GM21526 (cell line): ENCODE data around the gene IGF1R.

Experiments
- ATAC-seq: cut with Tn5 transposase; IDR thresholded peaks from one replicate; pipeline ENCODE4 v1.9.1; 2021; ENCODE audit warnings: moderate library complexity; ENCODE audit not compliant: unreplicated experiment, low FRiP score

The IGF1R gene

DNA sequence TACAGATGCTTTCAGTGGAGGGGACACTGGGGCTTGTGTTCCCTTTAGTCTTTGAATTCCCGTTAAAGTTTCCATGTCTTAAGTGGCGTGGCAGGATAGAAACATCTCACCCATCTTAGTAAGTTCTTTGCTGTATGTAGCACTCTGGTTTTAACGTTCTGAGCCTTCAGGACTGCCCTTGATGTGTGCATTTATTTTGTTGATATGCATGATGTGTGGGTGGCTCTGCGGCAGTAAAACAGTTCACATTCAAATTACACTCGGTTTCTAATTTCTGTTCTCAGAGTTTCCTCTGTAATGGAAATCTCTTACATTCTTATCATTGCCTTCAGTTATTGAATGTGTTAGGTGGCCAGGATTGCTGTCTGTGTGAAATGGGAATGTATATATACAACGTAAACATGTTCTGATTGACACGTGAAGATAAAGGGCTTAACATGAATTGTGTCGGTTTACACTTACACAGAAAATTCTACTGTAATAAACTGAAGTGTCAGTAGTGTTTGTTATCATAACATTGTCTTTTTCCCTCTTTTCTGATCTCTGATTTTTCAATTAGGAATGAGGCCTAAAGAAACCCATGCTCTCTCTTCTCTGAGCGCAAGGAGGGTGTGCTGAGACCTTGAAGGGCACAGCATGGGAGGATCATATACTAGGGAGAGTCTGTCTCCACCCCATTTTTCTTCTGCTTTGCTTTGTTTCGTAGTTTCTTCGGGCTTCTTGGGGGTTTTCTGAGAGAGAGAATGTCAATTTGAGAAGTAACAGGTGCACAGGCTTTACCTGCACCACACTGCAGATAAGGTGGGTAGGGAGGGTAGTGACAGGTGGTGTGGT, 51.5 kb downstream of the IGF1R start:
- ATAC-seq = no peak

DNA sequence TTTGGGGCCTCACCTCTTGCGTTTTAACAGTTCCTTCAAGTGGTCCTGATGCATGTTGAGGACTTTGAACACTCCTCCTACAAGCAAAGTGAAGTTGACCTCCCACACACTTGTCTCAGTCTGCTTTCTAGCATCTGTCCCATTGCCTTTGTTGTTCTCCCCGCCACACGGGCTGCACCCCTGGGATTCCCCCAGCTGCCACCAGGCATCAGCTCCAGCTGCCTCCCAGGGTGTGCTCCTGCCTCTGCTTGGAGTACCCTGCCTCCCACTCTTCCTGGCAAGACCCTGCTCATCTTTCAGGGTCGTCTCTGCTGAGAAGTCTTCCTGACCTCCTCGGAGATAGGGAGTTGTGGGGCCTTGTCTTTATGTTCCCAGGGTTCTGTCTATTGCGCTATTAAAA, 52.2 kb downstream of the IGF1R start:
- no peak for ATAC-seq

DNA sequence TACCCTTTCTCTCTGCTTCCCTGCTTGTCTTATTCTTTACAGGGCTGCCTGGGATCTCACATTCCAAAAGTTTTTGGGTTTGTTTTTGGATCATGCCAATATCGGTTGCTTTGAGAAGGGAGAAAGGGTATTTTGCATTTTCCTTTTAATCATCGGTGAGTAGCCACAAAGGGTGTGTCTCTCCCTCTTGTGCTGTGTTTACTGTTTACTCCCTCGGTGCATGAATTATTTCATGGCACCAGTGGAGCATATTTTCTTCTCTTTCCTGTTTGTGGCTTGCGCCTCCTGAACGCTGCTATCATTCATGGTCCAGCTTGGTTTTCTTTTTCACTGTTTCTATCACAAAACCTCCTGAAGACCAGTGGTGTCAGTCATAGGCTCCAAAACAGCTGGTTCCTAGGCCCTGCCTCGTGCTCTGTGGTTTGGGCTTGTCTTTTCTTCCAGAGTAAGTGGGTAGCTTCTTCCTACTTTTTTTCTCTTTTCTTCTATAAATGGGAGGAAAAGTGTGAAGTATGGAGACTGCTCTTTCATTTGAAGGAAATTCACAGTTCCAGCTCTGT, 54.9 kb downstream of the IGF1R start:
- no peak for ATAC-seq

DNA sequence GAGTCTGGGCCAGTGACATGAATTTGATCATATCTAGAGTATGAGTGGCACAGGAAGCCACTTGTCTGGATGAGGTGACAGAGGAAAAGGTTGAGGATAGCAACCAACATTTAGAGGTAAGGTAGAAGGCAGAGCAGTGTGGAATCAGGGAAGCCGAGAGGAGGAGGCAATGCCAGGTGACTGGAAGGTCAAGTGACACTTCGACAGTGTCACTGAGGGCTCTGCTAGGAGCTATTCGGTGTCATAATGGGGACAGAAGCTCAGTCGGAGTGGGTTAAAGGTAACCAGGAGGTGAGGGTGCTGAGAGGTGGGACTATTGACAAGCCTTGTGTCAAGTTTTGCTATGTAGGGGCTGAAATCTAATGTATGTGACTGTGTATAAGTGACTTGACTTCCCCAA, 56.7 kb downstream of the IGF1R start:
- no peak for ATAC-seq

DNA sequence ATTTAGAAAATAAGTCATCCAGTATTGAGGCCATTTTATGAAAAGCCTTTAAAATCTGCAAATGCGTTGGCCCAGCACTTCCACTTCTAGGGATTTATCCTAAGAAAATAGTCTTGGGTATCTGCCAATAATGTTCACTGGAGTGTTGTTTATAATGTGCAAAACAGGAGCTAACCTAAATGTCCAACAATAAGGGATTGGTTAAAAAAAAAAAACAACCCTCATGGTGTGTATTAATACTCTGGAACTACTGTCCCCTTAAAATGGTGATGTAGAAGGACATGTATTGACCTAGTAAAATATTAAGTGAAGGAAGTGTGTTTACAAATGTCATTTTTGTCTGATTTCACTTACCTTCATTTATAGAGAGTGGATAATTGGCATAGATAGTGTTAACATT, 58.0 kb downstream of the IGF1R start:
- ATAC-seq = no peak

DNA sequence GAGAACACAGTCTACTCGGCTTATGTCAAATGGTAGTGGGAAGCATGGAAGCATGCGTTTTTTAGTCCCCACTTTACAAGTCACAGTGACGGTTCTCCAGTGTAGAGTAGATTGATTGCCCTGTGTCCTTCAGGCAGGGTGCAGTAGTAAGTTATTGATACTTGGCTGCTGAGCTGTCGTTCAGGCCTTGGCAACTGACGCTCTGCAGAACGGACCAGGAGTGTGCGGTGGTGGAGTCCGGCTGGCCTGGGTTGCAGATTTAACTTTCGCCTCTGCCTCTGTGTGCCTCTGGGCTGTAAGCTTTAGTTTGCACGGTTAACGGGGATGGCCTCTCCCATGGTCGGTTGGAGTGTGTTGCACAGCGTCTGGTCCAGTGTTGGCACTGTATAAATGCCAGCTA, 58.6 kb downstream of the IGF1R start:
- no peak for ATAC-seq

DNA sequence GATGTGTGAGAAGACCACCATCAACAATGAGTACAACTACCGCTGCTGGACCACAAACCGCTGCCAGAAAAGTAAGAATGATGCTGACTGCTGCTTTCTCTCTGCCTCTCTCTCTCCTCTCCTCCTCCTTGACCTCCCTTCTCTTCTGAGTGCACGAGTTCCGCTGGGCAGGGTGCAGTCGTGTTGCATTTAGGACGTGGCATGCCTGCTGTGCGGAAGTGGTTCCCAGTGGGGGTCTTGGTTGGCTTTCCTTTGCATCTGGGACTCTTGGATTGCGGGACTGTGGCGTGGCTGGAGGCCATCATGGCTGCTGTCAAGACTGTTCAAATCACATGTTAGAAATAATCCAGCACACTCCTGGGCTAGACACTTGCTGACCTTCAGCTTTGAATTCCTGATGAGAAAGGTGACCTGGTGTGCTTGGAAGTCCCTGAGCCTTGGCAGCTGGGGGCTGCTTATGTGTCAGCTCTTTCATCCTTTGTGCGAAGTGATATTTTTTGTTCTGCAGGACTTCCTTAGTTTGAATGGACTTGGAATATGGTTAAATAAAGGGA, 59.8 kb downstream of the IGF1R start:
- ATAC-seq = no peak

DNA sequence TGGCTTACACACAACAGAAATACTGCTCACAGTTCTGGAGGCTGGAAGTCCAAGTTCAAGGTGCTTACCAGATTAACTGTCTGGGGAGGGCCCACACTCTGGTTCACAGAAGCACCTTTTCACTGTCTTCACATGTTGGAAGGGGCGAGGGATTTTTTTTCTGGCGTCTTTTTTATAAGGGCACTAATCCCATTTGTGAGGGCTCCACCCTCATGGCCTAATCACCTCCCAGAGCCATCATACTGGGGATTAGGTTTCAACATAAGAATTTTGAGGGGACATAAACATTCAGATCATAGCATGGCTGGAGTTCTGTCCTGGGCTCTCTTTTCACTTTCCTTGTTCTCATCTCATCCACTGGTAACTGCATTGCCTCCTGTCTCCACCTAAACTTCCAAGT, 63.5 kb downstream of the IGF1R start:
- no peak for ATAC-seq

DNA sequence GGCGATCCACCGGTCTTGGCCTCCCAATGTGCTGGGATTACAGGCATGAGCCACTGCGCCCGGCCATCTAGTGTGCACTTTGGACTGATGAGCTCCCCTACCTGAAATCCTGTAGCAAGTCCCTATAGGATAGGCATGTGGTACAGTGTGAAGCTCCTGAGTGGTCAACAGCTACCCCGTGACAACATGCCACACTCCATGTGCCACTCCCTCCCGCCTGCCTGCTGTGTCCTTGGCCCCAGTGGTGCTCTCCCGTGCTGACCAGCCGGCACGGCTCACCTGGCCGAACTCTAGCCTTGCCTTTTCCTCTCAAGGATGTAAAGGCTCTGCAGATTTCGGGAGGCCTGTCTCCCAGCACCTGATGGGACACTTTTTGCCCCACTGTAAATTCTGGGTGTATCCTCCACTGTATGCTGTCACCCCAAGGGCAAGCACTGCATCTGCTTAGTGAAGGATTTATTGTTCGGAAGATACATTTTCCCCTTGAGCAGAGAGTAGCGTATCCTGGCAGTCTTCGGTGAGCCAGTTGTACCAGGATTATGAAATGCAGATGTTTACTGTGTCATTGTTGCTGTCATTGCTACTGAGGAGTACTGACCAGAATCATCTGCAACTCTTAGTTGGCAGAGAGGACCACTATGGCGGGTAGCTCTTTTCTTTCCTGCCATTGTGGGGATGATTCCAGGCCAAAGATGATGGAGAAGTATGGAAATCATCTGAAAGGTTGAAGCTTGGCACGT, 64.7 kb downstream of the IGF1R start:
- ATAC-seq = no peak

DNA sequence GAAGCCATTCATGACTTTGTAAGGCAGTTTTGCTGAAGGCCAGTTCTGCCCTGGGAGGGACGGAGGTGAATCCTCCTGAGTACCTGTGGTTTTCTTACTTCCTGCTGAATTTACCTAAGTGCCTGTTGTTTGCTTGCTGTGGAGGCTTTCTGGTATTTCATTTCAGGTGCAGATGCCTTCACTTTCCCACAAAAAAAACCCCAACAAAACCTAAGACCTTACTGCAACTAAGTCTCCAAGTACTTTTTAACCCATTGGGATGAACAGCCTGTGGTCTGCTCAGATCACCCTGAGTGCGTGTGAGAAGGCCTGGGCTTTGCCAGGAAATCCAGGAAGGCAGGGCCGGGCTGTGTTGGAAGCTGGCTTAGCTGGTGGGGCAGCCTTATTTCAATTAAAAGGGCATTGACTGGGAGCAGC, 65.3 kb downstream of the IGF1R start:
- ATAC-seq = no peak

DNA sequence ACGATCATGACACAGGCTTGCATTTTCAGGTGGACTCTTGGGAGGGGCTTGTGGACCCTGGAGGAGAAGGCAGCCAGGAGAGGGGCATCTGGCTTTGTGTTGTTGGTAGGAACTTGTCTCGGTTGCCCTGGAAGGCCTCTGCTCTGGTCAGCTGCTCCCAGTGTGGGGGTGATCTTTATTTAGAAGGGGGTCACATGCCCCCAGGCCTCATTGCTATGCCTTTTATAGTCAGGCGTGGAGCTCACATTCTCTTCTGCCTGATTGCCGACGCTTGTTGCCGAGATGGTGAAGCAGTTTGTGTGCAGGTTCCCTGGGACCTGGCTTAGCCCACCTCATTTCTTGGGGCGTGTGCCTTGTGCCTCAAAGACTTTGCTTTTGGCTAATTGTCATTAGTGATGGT, 66.6 kb downstream of the IGF1R start:
- ATAC-seq = no peak

DNA sequence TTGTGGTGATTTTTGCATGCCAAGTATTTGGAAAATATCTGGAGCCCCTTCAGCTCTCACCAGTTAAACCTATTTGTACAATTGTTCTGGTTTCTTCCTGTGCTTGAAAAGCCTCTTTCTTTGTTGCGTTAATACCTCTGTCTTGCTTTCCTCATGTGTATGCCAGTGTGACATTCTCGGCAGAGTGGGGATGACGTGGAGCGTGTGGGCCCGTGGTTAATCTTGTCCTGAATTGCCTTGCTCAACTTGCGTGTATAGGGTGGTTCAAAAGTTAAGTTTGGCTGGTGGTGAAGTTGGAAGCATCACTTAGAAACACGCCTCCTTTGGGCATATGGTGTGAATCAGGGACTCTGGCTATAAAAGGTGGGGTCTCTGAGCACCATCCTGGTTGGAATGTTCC, 67.1 kb downstream of the IGF1R start:
- ATAC-seq = no peak

DNA sequence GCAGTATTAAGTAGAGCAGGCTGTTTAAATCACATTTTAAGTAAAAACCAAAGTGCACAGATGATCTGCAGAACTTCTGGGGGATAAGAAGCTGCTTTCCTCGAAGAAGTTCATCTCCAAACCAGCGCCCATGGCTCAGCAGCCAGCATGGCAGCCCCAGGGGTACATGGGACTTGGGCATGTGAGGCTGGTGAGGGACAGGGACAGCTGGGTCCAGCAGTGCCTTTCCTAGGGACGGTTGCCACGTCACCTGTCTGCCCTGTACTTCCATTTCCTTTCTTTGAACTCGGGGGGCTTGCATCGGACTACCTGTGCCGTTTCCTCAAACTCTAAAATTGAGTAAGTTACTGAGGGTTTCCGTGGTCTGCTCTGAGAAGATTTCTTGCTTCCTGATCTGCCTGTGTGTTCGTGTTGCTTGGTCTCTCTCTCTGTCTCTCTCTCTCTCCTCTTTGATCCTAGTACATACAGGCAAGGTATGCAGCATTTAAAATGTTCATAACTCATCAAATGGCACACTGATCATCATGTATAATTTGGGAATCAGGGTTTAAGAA, 67.6 kb downstream of the IGF1R start:
- no peak for ATAC-seq

DNA sequence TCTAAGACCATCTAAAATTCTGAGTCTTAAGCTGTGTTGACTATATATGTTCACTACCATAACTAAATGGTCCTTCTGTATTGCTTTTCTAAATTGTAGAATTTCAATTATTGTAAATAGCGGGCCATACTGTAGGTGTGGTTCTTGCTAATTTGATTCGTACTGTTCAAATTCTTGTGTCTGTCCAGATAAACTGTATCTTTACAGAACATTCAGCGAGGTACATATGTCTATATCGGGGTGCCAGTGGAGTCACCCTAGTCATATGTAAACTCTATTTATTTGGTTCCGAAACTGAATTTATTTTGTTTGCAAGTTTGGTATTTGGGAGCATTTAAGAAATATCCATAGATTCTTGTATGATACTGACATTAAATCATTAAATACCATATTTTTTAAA, 69.0 kb downstream of the IGF1R start:
- ATAC-seq = no peak

DNA sequence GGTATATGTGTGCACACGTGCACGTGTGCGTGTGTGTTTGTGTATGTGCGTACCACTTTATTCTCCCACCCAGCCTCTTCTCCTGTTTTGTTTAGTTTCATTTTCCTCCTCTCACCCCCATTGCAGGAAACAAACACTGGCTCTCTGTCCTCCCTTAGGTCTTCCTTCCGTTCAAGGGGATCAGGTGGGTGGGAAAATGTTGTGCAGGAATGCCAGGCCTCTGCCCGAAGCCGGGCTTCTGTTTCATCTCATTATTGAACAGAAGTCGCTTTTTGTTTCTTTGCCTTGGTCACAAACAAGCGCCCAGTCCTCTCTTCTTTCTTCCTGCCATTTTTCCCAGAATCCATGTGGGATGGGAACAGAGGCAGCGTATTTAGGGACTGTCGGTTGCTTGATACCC, 69.6 kb downstream of the IGF1R start:
- ATAC-seq = no peak

DNA sequence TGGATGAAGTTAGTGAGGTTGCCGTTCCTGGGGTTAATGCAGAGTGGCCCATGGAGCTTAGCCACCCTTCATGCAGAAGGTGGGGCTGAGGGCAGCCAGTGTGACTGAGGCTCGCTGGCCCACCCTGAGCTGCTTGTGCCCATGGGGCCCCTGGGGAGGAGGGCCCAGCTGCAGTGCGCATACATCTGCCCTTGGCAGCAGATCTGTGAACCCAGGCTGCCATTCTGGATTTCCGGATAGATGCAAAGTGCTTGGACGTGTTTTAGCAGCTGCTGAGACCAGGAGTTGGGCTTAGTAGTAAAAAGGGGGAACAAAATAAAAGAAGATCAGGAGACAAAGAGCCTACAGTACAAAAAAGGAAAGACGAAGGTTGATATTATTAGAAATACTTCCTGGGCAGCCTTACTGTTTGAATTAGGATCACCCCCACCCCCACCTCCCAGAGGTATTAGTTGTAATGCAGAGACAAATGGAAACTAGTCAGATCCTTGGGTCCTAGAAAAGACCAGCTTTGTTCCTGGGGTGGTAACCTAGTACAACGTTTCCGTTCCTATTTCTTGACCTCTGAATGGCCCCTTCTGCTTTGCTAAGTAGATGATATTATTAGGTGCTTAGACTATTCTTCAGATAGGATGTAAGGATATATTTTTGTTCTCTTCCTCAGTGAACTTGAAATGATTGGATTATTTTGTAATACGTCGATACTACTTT, 70.2 kb downstream of the IGF1R start:
- no peak for ATAC-seq

DNA sequence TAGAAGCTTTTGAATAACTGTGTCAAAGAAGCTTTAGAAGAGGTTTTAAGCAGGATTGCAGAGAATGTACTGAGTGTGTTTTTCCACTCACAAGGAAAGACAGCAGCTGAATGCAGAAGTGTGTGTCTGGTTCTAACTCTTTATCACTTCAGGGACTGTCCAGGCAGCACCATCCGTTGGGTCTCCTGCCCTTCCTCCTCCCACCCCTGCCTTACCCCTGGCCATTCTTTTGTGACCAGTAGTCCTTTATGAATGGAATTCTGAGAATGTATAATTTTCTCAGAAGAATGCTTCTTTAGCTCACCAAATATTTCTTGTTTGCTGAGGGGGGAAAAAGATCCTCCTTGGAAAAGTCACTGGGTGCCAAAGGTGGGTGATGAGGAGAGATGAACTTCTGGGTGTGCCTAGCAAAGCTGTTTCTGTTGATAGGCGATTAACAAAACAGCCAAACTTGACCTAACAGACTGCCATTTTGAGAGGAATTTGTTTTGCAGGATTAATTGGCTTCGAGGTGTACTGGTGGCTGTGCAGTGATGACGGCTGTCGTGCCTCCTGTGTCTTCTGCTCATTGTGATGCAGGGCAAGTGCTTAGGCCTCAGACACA, 70.9 kb downstream of the IGF1R start:
- ATAC-seq = no peak

DNA sequence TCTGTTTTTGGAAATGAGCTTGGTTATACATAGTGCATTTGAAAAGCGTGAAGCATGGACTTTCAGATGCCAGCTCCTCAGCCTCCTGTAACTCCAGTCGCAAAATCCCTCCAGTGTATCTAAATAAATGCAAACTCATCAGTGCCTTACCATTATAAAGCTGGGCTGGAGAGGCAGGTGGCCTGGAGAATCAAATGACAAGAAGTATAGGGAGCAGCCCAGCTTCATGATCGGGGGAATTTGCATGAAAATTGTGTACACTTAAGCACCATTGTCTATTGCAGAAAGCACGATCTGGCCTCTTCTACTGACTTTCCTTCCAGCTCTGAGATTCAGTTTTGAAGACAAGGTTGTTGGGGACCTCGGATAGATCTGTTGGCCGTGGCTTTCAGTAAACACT, 71.7 kb downstream of the IGF1R start:
- no peak for ATAC-seq

DNA sequence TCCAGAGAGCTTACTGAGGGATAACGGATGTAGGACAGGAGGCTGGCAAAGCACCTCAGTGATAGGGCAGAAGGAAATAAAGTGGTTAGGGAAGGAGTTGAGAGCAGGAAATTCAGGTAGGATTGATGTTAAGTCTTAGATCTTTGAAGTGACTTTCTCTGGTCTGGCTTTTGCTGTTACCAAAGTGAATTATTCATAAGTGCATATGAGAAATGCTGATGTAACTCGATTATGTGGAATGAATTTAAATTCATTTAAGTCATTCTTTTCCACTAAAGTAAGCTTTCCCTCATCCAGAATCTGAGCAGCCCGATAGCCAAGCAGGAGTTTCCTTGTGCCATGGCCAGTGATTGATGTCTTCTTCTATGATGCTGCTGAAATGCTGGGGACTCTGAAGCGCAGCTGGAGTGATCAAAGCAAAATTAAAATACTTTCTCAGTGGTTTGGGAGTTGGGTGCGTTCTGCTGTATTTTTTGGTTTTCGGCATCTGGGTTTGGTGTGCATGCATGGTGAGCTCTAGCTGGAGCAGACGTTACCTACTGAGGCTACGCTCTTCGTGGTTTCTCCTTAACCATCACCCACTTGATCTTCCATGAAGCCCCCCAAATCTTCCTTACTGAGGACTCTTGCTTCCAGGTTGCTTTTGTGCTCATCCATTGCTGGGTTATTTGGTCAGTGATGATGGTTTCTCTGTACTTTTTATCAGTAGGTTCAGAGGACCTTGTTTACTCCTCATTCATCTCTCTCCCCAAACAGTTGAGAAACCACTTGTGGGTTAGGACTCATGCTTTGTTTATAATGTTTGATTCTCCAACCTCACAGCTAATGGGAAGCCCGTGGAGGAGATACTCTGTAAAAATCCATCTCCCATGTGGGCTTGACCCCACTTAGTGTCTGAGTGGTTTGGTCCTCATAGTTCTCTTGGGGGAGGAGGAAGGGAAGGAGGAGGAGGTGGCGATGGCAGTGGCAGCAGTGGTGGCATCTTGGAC, 72.5 kb downstream of the IGF1R start:
- no peak for ATAC-seq
